ENCODE results near the gene CXCR2.
A peak's percentile ranks its signal among the peaks of the same experiment; 100 is the strongest.
"Not testable (repeated sequence)": the region's sequence is repeated elsewhere in the genome, so short reads cannot be mapped to it uniquely, and the experiment has no call there.

CXCR2 gene

DNA sequence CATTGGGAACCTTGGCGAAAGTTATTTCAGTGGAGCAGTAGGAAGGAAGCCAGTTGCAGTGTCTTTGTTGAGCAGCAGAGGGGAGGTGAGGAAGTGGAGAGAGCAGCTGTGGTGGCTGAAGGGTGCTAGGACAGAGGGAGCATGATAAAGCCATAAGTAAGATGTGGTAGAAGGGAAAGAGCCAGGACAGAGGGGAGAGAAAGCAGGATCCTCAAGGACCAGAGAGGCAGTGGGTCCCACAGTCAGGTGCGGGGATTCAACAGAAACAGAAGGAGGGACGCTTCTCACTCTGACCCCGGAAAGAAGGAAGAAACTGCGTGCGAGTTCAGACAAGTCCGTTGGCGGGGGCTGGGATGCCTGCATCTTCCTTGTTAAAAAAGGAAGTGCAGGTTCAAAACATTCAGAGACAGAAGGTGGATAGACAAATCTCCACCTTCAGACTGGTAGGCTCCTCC is at the start of gene CXCR2:
Gene CXCR2, plus strand, starts transcription at position 403 of the 455 bp plus-strand sequence. CDS start 8,774 bp downstream, outside the sequence.
- no peak for DNase-seq

DNA sequence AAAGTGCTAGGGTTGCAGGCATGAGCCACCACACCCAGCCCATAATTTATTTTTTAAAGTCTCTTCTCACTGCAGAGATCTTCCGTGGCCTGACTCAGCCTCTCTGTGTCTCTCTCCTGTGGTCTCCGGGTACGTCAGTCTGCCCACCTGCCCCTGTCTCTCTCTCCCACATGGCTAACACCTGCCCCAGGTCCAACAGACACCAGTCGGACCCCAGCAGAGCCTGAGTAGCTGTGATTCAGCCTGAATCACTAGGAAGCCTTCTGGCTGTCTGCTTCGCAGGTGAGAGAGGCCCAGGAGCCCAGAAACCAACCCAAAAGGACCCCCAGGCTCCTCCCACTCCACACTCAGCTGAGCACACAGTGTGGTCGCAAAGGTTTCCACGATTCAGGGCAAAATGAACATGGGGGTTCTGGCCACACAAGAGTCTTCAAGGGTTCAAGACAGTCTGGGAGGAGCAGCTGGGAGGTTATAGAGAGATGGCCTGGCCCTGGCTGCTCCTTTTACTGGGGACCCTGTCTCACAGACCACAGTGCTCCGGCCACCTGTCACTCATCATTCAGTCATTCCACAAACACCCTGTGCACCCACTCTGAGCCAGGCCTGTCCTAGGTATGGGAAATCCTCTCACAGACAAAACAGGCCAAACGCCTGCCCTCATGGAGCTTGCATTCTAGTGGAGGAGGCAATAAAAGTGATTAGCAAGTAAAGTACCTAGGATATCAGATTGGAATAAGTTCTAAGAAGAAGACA is 48.2 kb upstream of the CXCR2 start:
- DNase-seq: no peak

DNA sequence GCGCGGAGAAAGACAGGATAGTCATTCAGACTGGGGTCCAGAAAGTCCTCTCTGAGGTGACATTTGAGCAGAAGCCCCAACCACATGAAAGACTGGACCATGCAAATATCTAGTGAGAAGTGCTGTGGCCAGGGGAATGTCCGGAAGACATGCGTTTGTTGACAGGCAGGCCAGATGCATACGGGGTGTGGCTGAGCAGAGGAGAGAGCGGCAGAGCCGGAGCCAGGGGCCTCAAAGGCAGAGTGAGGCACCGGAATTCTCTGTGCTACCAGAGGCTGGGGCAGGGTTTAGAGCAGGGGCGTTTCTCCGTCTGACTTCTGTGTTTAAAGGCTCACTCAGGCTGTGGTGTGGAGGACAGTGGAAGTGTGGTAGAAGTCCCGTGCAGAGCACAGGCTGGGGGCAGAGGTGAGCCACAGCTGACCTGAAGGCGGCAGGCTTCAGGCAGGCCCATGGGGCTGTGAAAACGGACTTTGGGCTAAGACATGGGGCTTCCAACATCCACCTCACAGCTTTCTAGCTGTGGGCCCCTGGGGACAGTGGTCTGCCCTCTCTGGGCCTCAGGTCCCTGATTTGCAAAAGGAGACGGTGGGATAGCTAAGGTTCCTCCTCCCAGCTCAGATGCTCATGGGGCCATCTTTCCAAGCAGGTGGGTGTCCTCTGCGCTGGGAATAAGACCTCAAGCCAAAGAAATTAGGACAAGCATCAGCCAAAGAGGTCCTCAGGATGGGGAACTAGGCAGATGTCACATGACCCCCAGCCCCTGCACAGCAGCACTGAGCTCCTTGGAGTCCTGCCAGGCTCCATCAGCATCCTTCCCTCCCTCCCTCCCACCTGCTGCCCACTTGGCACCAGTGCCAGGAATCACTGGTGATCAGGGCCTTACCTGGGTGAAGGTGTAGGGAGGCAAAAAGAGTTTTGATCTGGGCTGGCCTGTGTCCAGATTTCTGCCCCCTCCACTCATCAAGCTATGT is 45.6 kb upstream of the CXCR2 start:
- DNase-seq: peak in 1 of 2 experiments; percentile 19

DNA sequence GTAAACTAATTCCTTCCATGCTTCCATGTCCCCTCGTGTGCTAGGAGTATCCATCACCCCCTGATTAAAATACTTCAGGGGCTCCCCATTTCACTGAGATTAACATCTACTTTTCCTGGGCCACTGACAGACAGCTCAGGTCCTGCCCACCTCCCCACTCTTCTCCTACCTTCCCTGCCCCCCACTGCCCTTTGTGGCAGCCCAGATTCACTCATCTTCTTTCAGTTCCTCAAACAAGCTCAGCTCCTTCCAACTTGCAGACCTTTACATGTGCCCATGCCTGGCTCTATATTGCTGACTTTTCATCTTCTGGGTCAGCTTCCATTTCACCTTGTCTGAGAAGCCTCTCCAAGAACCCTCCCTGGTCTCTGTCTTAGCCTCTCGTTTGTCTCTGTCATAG is 44.8 kb upstream of the CXCR2 start:
- no peak for DNase-seq

DNA sequence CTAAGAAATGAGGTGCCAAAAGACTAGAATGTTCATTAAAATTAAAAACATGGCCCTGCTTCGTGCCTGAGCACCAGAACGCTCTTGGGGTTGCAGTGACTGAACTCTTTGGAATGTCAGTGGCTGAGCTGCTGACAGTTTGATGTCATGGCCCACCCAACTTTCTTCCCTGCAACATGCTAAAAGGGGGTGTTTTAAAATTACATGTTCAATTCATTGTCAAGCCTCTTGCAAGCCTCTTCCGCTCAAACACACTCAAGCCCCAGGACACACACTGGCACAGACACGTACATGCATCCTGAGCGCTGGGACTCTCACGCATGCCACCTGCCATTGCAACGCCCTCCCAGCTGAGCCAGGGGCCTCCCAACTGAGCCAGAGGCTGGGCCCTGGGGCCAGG is 44.1 kb upstream of the CXCR2 start:
- peak in 1 of 2 experiments; percentile 25 for DNase-seq

DNA sequence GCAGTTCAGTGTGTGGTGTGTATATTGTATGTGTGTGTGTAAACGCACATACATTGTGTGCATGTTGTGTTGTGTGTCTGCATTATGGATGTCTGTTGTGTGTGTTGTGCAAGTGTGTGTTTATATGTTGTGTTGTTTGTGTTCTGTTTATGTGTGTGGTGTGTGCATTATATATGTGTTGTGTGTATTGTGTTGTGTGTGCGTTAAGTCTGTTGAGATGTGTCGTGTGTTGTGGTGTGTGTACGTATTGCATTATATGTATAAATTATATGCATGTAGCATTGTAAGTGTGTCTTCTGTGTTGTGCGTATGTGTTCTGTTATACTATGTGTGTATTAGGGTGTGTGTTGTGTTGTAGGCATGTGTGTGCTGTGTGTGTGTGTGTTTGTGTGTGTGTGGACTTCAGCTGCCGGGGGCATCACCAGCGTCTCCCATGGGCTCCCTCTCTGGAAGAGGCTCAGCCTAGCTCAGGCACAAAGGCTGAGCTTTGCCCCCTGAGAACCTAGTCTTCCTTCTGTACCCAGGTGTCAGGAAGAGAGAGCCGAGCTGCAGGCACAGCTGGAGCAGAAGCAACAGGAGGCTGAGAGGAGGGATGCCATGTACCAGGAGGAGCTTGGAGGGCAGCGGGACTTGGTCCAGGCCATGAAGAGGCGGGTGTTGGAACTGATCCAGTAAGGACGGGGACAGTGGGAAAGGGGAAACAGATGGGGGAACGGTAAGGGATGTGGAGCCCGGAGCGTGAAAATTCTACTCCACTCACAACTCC is 43.1 kb upstream of the CXCR2 start:
- no peak for DNase-seq

DNA sequence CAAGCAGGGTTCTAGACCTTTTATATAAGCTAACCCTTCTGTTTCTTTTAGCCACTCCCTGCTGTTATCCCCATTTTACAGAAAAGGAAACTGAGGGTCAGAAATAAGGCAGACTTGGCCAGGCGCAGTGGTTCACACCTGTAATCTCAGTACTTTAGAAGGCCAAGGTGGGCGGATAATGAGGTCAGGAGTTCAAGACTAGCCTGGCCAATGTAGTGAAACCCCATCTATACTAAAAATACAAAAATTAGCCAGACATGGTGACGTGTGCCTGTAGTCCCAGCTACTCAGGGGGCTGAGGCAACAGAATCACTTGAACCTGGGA is 42.5 kb upstream of the CXCR2 start:
- no peak for DNase-seq

DNA sequence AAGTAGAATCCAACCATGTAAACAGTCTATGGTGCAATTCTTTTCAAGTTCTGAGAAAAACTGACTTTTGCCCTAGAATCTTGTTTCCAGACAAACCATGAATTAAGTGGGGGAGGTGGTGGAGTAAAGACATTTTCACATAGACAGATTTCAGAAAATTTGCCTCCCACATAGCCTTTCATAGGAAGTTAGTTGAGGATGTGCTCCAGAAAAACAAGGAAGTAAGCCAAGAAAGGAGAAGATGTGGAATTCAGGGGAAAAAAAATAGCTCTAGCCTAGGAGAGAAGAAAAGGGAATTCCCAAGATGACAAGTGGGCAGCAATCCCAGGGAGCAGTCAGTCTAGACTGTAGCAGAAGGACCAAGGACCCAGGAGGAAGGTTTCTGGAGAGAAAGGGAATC is 39.4 kb upstream of the CXCR2 start:
- no peak for DNase-seq

DNA sequence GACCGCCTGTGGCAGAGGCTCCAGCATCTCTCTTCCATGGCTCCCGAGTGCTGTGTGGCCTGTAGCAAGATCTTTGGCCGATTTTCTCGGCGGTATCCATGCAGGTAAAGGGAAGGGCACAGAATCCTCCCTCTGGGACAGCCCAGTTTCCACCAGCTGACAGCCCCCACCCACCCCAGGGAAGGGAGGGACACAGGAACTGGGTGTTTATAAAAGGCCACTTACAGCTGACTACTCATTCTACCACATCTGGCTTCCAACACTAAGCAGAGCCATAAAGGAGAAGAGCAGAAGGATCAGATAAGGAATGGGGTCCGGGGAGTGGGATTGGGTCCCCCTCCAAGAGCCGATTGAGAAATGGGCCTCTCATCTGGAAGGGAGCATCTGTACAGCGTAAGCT is 36.6 kb upstream of the CXCR2 start:
- no peak for DNase-seq

DNA sequence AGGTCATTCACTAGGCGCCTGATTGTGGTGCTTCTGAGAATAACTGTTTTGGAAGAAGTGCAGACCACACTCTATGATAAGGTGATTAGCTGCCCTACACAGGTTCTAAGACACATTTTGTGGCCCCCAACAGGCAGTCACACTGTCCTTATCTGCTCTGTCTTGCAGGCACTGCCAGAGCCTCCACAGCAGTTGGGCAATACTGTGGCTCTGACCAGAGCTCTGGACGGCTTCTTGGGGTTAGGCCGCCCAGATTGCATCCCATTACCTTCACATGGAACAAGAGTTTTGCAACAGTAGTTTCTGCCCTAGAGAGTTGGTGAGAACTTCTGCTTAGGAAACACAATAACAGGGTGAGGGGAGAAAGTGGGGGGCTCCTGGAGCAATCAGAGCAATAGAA is 34.1 kb upstream of the CXCR2 start:
- no peak for DNase-seq

DNA sequence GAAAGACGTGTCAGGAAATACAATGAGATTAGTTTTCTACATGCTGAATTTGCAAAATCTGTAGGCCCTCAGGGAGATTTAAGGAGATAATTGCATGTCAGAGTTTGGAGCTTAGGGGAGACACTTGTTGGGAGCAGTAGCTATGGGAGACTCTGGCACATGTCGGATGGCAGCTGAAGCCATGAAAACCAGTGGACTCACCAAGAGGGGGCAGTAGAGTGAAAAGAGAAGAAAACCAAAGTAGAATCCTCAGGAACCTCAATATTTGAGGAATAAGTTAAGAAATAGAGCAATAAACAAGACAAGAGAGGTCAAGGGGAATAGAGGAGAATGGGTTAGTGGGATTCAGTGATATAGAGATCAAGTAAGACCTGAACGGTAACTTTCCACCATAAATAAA is 31.9 kb upstream of the CXCR2 start:
- no peak for DNase-seq

DNA sequence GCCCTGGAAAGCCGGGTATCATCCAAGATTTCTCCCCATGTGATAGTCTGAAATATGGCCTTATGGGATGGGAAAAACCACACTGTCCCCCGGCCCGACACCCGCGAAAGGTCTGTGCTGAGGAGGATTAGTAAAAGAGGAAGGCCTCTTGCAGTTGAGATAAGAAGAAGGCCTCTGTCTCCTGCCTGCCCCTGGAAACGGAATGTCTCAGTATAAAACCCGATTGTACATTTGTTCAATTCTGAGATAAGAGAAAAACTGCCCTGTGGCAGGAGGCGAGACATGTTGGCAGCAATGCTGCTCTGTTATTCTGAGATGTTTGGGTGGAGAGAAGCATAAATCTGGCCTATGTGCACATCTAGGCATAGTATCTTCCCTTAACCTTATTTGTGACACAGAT is 30.0 kb upstream of the CXCR2 start:
- DNase-seq: no peak

DNA sequence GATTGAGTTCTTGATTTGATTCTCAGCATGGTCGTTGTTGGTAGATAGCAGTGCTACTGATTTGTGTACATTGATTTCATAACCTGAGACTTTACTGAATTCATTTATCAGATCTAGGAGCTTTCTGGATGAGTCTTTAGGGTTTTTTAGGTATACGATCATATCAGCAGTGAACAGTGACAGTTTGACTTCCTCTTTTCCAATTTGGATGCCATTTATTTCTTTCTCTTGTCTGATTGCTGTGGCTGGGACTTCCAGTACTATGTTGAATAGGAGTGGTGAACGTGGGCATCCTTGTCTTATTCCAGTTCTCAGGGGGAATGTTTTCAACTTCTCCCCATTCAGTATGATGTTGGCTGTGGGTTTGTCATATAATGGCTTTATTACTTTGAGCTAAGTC is 27.9 kb upstream of the CXCR2 start:
- no peak for DNase-seq

DNA sequence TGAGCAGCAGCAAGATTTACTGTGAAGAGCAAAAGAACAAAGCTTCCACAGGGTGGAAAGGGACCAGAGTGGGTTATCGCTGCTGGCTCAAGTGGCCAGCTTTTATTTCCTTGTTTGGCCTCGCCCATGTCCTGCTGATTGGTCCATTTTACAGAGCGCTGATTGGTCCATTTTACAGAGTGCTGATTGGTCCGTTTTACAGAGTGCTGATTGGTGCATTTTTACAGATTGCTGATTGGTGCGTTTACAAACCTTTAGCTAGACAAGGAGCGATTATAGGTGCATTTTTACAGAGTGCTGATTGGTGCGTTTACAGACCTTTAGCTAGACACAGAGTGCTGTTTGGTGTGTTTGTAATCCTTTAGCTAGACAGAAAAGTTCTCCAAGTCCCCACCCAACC is 17.0 kb upstream of the CXCR2 start:
- DNase-seq: not testable (repeated sequence)

DNA sequence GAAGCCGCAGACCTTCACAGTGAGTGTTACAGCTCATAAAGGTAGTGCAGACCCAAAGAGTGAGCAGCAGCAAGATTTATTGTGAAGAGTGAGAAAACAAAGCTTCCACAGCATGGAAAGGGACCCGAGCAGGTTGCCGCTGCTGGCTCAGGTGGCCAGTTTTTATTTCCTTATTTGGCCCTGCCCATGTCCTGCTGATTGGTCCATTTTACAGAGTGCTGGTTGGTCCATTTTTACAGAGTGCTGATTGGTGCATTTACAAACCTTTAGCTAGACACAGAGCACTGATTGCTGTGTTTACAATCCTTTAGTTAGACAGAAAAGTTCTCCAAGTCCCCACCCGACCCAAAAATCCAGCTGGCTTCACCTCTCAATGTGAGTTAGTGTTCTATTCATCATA is 4.0 kb upstream of the CXCR2 start:
- not testable (repeated sequence) for DNase-seq

DNA sequence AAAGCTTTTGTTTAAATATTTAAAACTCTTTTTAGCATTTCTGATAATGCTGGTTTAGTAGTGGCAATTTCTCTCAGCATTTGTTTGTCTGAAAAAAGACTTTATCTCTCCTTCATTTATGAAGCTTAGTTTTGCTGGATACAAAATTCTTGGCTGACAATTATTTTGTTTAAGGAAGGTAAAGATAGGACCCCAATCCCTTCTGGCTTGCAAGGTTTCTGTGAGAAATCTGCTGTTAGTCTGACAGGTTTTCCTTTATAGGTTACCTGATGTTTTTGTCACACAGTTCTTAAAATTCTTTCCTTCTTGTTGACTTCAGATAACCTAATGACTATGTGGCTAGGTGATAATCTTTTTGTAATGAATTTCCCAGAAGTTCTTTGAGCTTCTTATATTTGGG is 3.5 kb upstream of the CXCR2 start:
- not testable (repeated sequence) for DNase-seq

DNA sequence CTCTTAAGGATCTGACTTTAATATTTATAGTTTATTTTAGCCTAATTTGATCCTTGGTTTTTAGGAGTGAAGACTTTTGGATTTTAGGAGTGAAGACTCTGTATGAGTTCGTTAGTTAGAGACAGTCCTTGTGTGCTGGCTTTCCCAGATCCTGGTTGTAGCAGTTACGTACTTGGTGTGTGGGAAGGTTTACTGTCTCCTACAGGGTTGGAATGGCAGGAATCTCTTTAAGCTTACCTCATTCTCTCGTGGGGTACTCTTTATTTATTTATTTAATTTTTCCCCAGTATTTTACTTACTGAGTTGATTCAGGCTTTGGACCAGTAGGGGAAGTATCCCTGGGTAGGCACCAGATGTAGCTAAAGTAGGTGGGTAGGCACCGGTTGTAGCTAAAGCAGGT is 1.8 kb upstream of the CXCR2 start:
- DNase-seq: no peak

DNA sequence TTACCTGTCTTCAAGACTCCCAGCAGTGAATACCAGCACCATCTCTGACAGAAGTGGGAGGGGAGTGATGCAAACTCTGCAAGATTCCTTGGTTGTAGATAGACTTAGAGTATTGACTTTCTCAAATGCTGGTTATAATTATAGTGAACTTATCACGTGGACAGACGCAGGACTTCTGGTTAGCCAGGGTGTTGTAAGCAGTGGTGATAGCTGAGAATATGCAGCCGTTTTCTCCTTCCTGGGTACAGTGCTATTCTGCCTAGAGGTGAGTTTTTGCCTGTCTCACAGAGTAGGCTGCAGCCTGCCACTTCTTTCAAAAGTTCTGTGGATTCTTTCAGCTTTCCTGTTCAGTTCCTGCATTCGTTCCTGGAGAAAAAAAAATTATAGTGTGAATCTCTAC is 733 bp upstream of the CXCR2 start:
- no peak for DNase-seq

DNA sequence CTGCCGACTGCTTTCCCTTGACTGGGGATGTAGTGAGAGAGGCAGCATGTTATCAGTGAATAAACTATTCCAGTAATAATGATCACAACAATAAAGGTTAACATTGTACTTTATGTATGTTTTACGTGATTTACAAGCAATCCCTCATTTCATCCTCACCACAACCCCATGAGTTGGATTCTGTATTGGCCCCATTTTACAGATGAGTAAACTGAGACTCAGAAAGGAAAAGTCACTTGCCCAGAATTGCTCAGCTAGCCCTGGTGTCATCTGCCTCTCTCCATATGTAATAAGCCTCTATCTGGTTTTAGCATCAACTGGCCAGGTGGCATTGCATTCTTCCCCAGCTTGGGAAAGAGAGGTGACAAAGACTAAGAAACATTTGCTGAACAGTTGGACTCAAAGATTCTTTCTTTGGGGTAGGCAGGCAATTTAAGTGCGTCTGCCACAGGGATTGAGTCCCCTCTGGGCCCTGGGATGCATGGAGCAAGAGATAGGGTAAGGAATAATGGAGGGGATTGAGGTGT is 2.2 kb downstream of the CXCR2 start:
- no peak for DNase-seq

DNA sequence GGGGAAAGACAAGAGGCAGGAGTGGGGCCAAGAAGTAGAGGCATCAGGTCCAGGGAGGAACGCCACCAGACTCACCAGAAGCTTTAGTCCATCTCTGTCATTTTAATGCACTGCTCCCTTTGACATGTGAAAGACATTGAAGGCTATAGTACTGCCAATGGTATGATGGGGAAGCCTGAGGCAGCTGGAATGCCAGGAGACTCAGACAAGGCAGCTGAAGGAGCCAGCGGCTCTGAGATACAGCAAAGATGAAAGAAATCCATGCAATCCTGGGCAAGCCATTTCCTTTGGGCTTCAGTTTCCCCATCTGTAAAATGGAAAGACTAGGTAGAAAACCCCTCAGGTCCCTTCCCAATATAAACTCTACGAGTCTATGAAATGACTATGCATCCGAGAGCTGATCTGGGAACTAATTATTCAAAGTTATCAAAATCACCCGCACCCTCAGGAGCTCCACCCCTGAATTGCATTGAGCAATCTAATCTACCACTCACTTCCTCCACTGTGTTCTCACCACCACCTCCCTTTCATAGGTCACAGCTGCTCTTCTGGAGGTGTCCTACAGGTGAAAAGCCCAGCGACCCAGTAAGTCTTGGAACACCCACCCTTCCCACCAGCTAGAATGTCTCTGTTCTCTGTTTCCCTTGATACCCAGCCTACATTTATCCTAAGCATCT is 3.1 kb downstream of the CXCR2 start:
- no peak for DNase-seq

DNA sequence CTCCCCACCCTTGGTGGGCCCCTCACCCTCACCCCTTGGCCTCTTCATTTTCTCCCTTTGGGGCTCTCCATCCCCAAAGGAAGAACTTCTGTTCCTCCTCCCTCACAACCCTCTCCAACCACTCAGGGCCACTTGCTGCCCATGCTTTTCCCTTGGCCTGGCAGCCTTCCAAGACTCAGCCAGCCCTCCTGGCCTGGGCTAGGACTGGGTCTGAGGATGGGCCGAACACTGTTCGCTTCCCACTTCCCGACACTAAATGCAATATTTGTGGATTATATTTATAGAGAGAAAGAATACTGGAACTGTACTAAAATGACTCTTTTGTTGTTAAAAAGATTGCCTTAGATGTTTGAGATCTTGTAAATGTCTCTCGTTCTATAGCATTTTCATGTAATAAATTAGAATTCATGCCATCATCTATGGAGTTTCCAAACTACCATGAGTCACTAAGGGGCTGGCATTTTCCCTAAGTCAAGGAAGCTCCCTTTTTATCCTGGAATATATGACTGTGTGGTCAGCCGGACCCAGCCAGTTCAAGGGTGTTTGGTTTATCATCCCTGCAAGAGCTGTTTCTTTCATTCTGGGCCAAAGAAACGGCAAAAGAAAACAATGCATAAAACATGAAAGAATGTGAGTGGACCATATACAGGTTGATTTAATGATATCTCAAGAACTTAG is 3.8 kb downstream of the CXCR2 start:
- DNase-seq: no peak

DNA sequence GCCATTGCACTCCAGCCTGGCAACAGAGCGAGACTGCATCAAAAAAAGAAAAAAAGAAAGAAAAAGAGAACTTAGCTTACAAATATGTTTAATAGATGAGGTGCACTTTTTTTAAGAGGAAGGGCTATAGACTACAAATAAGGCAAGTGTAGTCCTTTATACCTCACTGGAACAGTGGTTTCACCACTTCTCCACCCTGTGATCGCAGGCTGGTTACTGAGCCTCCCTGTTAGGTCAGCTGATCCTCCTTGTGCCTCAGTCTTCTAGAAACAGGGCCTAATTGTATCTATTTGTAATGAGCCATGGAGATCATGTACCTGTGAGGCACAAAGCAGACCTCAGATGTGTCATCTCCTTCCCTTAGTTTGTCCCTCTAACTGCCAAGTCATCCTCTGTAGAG is 4.5 kb downstream of the CXCR2 start:
- DNase-seq: no peak
